ENCODE measurements around the gene FIBP. TPM values are rescaled to one million over a fixed set of nuclear protein-coding genes. Genes with fewer than 3 reads are reported as not detected.

The FIBP gene
- total RNA-seq, 2 donors from 2014 or later = 41.9 to 53.5 TPM

- Histone ChIP-seq H3K4me1 (no peaks in the 10 kb centered on the region), H3K27me3 (no peaks in the 10 kb centered on the region), H3K9ac (ENCODE audit: low read depth in 2 of 2, low read length in 2 of 2) (no peak overlapping the region), H3K36me3 (no peaks in the 10 kb centered on the region), H3K9me3 (no peaks in the 10 kb centered on the region), H3K27ac (no peak overlapping the region), H3K4me3 (no peak overlapping the region)
- intact Hi-C loops (cut with DNase I) = no loop called here
- DNase-seq = no peak
- no peak for TF ChIP-seq CTCF (IDR thresholded peaks at IDR 0.05)
Observed at GRCh38 chr11:65869643-65870306, 18.5 kb downstream of the FIBP start.

DNA sequence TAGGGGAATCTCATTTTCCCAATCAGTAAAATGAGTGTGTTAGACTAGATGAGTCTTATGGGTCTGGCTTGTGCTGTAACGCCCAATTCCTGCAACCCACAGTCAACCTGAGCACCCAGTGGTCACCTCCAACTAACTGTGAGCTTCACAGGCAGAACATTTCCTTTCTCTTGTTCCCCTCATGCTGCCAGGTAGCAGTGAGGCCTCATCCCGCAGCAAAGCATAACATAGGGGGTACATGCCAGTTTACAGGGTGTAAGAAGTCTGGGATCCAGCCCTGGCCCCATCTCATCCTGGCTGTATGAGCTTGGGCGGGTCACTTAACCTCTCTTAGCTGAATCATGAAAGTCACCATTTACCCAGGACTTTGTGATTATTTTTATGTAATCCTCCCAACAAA lies 19.4 kb downstream of the FIBP start:
- no peaks in the 10 kb centered on the region for H3K4me1 ChIP-seq
- no peak overlapping the region for H3K4me3 ChIP-seq
- no peaks in the 10 kb centered on the region for H3K27me3 ChIP-seq
- no peak overlapping the region for H3K9ac ChIP-seq (ENCODE audit: low read depth in 2 of 2, low read length in 2 of 2)
- no peaks in the 10 kb centered on the region for H3K36me3 ChIP-seq
- intact Hi-C loops (cut with DNase I) = no loop called here
- no peaks in the 10 kb centered on the region for H3K9me3 ChIP-seq
- TF ChIP-seq CTCF (IDR thresholded peaks at IDR 0.05) = no peak
- DNase-seq = no peak
- H3K27ac ChIP-seq = no peak overlapping the region

DNA sequence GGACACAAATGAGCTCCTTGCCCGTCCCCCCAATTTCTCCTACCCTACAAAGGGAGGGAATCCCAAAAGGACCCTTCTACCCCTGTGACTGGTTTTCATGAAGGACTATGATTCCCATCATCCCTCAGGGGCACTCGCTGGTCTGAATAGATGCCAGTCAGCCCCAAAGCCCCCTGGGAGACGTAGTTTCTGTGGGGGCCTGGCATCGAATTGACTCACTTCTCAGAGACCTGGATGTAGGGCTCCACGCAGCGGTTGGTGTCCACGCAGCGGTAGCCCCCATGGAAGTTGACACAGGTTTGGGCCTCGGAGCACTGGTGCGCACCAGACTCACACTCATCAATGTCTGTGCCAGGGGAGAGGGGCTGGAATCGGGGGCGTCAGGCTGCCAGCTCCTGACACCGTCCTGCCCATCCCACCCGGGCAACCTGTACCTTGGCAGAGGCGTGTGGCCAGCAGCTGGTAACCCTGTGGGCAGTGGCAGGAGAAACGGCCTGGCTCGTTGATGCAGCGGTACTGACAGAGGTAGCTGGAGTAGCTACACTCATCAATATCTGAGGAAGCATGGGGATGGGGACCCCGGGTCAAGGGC lies 20.1 kb downstream of the FIBP start:
- TF ChIP-seq CTCF (IDR thresholded peaks at IDR 0.05) = no peak
- H3K9me3 ChIP-seq = no peaks in the 10 kb centered on the region
- H3K4me3 ChIP-seq = no peak overlapping the region
- no peak overlapping the region for H3K27ac ChIP-seq
- intact Hi-C loops (cut with DNase I) = no loop called here
- no peaks in the 10 kb centered on the region for H3K4me1 ChIP-seq
- no peaks in the 10 kb centered on the region for H3K36me3 ChIP-seq
- DNase-seq = no peak
- no peaks in the 10 kb centered on the region for H3K27me3 ChIP-seq
- H3K9ac ChIP-seq (ENCODE audit: low read depth in 2 of 2, low read length in 2 of 2) = no peak overlapping the region

GRCh38 chr11:65867284-65868071 lies 20.8 kb downstream of the FIBP start:
- no peak for DNase-seq
- Histone ChIP-seq H3K9ac (ENCODE audit: low read depth in 2 of 2, low read length in 2 of 2) (no peak overlapping the region), H3K27ac (no peak overlapping the region), H3K4me1 (no peaks in the 10 kb centered on the region), H3K36me3 (peaks cover 4% of the 10 kb centered on the region), H3K4me3 (no peak overlapping the region), H3K27me3 (no peaks in the 10 kb centered on the region), H3K9me3 (no peaks in the 10 kb centered on the region)
- no peak for TF ChIP-seq CTCF (IDR thresholded peaks at IDR 0.05)
- intact Hi-C loops (cut with DNase I) = no loop called here

- Histone ChIP-seq H3K27me3 (no peaks in the 10 kb centered on the region), H3K4me3 (no peak overlapping the region), H3K27ac (no peak overlapping the region), H3K4me1 (peaks cover 6% of the 10 kb centered on the region), H3K36me3 (peaks cover 7% of the 10 kb centered on the region), H3K9me3 (no peaks in the 10 kb centered on the region), H3K9ac (ENCODE audit: low read depth in 2 of 2, low read length in 2 of 2) (no peak overlapping the region)
- no peak for TF ChIP-seq CTCF (IDR thresholded peaks at IDR 0.05)
- intact Hi-C loops (cut with DNase I) = no loop called here
- no peak for DNase-seq
Observed at GRCh38 chr11:65866509-65867283, 21.6 kb downstream of the FIBP start.
